Stimulated activated naive CD4-positive, alpha-beta T cell treated with Interleukin-2 at 50 U/mL for 16 hours (primary cell): ENCODE data around the gene CEMIP2.
"Not testable (repeated sequence)": the region's sequence is repeated elsewhere in the genome, so short reads cannot be mapped to it uniquely, and the experiment has no call there.

Experiments used
- DNase-seq: peaks from one replicate; lab custom pipeline; 2025; lab: John Stamatoyannopoulos, UW

The CEMIP2 gene

GRCh38 chr9:71768388-71769174 is at the start of gene CEMIP2:
CEMIP2 (minus strand) TSS chr9:71768513; CDS start chr9:71750373, 18,140 bp downstream.
- peak; percentile 87 for DNase-seq

GRCh38 chr9:71816916-71817451 is 48.7 kb upstream of the CEMIP2 start:
- no peak for DNase-seq

- DNase-seq, result no peak
These were observed 46.5 kb upstream of the CEMIP2 start for GRCh38 chr9:71814815-71815214.

- DNase-seq, result no peak
These were observed 45.9 kb upstream of the CEMIP2 start for GRCh38 chr9:71814226-71814625.

- DNase-seq, result no peak
These were observed 44.1 kb upstream of the CEMIP2 start for GRCh38 chr9:71812385-71812784.

- no peak for DNase-seq
These were observed 39.8 kb upstream of the CEMIP2 start for GRCh38 chr9:71808068-71808467.

GRCh38 chr9:71806901-71807307 is 38.6 kb upstream of the CEMIP2 start:
- peak; percentile 52 for DNase-seq

- not testable (repeated sequence) for DNase-seq
These were observed 36.8 kb upstream of the CEMIP2 start for GRCh38 chr9:71805096-71805495.

- no peak for DNase-seq
These were observed 33.5 kb upstream of the CEMIP2 start for GRCh38 chr9:71801826-71802225.

GRCh38 chr9:71797266-71797665 is 29.0 kb upstream of the CEMIP2 start:
- DNase-seq, result no peak

GRCh38 chr9:71796100-71796767 is 27.9 kb upstream of the CEMIP2 start:
- no peak for DNase-seq

- no peak for DNase-seq
These were observed 26.9 kb upstream of the CEMIP2 start for GRCh38 chr9:71795097-71795813.

- no peak for DNase-seq
These were observed 25.2 kb upstream of the CEMIP2 start for GRCh38 chr9:71793386-71794105.

GRCh38 chr9:71791875-71792274 is 23.6 kb upstream of the CEMIP2 start:
- no peak for DNase-seq

- DNase-seq, result no peak
These were observed 22.0 kb upstream of the CEMIP2 start for GRCh38 chr9:71790296-71790695.

GRCh38 chr9:71783120-71783523 is 14.8 kb upstream of the CEMIP2 start:
- DNase-seq, result peak; percentile 86

- no peak for DNase-seq
These were observed 13.1 kb upstream of the CEMIP2 start for GRCh38 chr9:71781391-71781790.

GRCh38 chr9:71780953-71781352 is 12.6 kb upstream of the CEMIP2 start:
- no peak for DNase-seq

- no peak for DNase-seq
These were observed 9.8 kb upstream of the CEMIP2 start for GRCh38 chr9:71778085-71778484.

GRCh38 chr9:71774920-71775319 is 6.6 kb upstream of the CEMIP2 start:
- no peak for DNase-seq

- no peak for DNase-seq
These were observed 4.4 kb upstream of the CEMIP2 start for GRCh38 chr9:71772726-71773125.

- no peak for DNase-seq
These were observed 1.9 kb upstream of the CEMIP2 start for GRCh38 chr9:71770170-71770569.
